Karpas-422 (cell line): ENCODE results near the gene PIK3R2. TPM values are rescaled to one million over a fixed set of nuclear protein-coding genes. Genes with fewer than 3 reads are reported as not detected.

Source experiments
- DNase-seq: peaks from one replicate; pipeline ENCODE4 v3.0.0-alpha.2; 2015
- H2AFZ ChIP-seq: fragments of 200-600 bp; sonication (generic); 2 replicates; pipeline ENCODE4 v1.6.1; 2014; ENCODE audit warnings: antibody characterized with exemption, low read length, mixed read lengths
- H3K27ac ChIP-seq: fragments of 200-600 bp; sonication (generic); 2 replicates; pipeline ENCODE4 v1.5.1; 2014; ENCODE audit warnings: mild to moderate bottlenecking, low read length, moderate library complexity
- H3K27me3 ChIP-seq: fragments of 200-600 bp; sonication (generic); 2 replicates; pipeline ENCODE4 v1.6.1; 2014; ENCODE audit warnings: low read length, mixed read lengths
- H3K36me3 ChIP-seq: fragments of 200-600 bp; sonication (generic); 2 replicates; pipeline ENCODE4 v1.6.1; 2014; ENCODE audit warnings: low read length, mixed read lengths; ENCODE audit not compliant: insufficient read depth
- H3K4me1 ChIP-seq: fragments of 200-600 bp; sonication (generic); 2 replicates; pipeline ENCODE4 v1.6.1; 2014; ENCODE audit warnings: mild to moderate bottlenecking, low read length, mixed read lengths
- H3K4me2 ChIP-seq: fragments of 200-600 bp; sonication (generic); 2 replicates; pipeline ENCODE4 v1.6.1; 2014; ENCODE audit warnings: low read length, low read depth, mild to moderate bottlenecking; ENCODE audit not compliant: poor library complexity, severe bottlenecking
- H3K4me3 ChIP-seq: fragments of 200-600 bp; sonication (generic); 2 replicates; pipeline ENCODE4 v1.5.1; 2014; ENCODE audit warnings: mild to moderate bottlenecking, antibody characterized with exemption, low read length, mixed read lengths
- H3K79me2 ChIP-seq: fragments of 200-600 bp; sonication (generic); 2 replicates; pipeline ENCODE4 v1.6.1; 2014; ENCODE audit warnings: mild to moderate bottlenecking, low read length, mixed read lengths
- H3K9ac ChIP-seq: fragments of 200-600 bp; sonication (generic); 2 replicates; pipeline ENCODE4 v1.6.0; 2014; ENCODE audit warnings: low read length
- H3K9me2 ChIP-seq: fragments of 200-600 bp; sonication (generic), shearing (Covaris generic); replicated peaks from 2 replicates; pipeline ENCODE4 v1.6.0; 2014; ENCODE audit warnings: mild to moderate bottlenecking, low read length, moderate library complexity; ENCODE audit not compliant: insufficient read depth
- H3K9me3 ChIP-seq: fragments of 300-700, 200-600 bp; sonication (generic); 2 replicates; pipeline ENCODE4 v1.6.1; 2014; ENCODE audit warnings: low read length, mixed read lengths
- H4K20me1 ChIP-seq: fragments of 200-600 bp; sonication (generic); 2 replicates; pipeline ENCODE4 v1.6.1; 2014; ENCODE audit warnings: mild to moderate bottlenecking, antibody characterized with exemption, low read length, low read depth; ENCODE audit not compliant: insufficient read depth
- total RNA-seq: library from RNA; depleted of rRNA; stranded (reverse); fragments of >200 nt; shearing (Covaris generic); gene quantifications from 2 replicates; pipeline ENCODE4 v1.2.3, GENCODE V29; 2014; ENCODE audit warnings: low replicate concordance

PIK3R2 gene
- total RNA-seq, 1 experiment from 2014 or later: 5.1 TPM

GRCh38 chr19:18173572-18174288, 20.8 kb downstream of the PIK3R2 start, which contains the start of gene IFI30:
IFI30 (plus strand) TSS chr19:18173813; CDS start chr19:18173842, 29 bp downstream.
- Histone ChIP-seq H3K36me3 (0 out of 2 replicates have a peak, but pooled peaks cover under 1% of the 10 kb centered on the region), H2AFZ (peak within 1 kb of the TSS; percentile 36; the same call in 1 of the 2 replicates), H4K20me1 (no peaks in the 10 kb centered on the region), H3K9ac (peak within 1 kb of the TSS; percentile 77), H3K9me3 (no peaks in the 10 kb centered on the region), H3K4me1 (peaks cover 64% of the 10 kb centered on the region), H3K27ac (peak within 1 kb of the TSS; percentile 42), H3K9me2 (no peaks in the 10 kb centered on the region), H3K27me3 (no peaks in the 10 kb centered on the region), H3K79me2 (no peaks in the 10 kb centered on the region), H3K4me2 (peak within 1 kb of the TSS; percentile 89), H3K4me3 (peak within 1 kb of the TSS; percentile 76)
- DNase-seq: peak; percentile 94

GRCh38 chr19:18174983-18175382, 22.0 kb downstream of the PIK3R2 start:
- Histone ChIP-seq H3K9me2 (no peaks in the 10 kb centered on the region), H3K4me3 (peak overlapping the region; percentile 76), H3K36me3 (no peaks in the 10 kb centered on the region), H2AFZ (no peak overlapping the region), H3K4me2 (peak overlapping the region; percentile 89), H3K27ac (no peak overlapping the region), H3K9ac (peak overlapping the region; percentile 77), H3K9me3 (no peaks in the 10 kb centered on the region), H3K79me2 (no peaks in the 10 kb centered on the region), H4K20me1 (no peaks in the 10 kb centered on the region), H3K4me1 (peaks cover 53% of the 10 kb centered on the region), H3K27me3 (no peaks in the 10 kb centered on the region)
- DNase-seq: no peak

GRCh38 chr19:18176367-18177310, 23.7 kb downstream of the PIK3R2 start:
- no peaks in the 10 kb centered on the region for H3K9me2 ChIP-seq
- no peak for DNase-seq
- H3K4me1 ChIP-seq: peaks cover 43% of the 10 kb centered on the region
- H3K9me3 ChIP-seq: no peaks in the 10 kb centered on the region
- no peaks in the 10 kb centered on the region for H3K27me3 ChIP-seq
- H4K20me1 ChIP-seq: no peaks in the 10 kb centered on the region
- H3K27ac ChIP-seq: no peak overlapping the region
- H3K79me2 ChIP-seq: no peaks in the 10 kb centered on the region
- H3K9ac ChIP-seq: no peak overlapping the region
- H3K36me3 ChIP-seq: no peaks in the 10 kb centered on the region
- no peak overlapping the region for H3K4me3 ChIP-seq
- H2AFZ ChIP-seq: no peak overlapping the region
- H3K4me2 ChIP-seq: no peak overlapping the region

GRCh38 chr19:18179957-18180356, 27.0 kb downstream of the PIK3R2 start:
- no peak overlapping the region for H3K9ac ChIP-seq

GRCh38 chr19:18183529-18183928, 30.6 kb downstream of the PIK3R2 start:
- no peaks in the 10 kb centered on the region for H3K27me3 ChIP-seq
- DNase-seq: no peak
- peaks cover 27% of the 10 kb centered on the region for H3K4me1 ChIP-seq
- no peak overlapping the region for H3K9ac ChIP-seq
- H3K27ac ChIP-seq: no peak overlapping the region
- no peak overlapping the region for H3K4me2 ChIP-seq
- H3K9me3 ChIP-seq: no peaks in the 10 kb centered on the region
- no peaks in the 10 kb centered on the region for H4K20me1 ChIP-seq
- H3K36me3 ChIP-seq: no peaks in the 10 kb centered on the region
- H3K79me2 ChIP-seq: no peaks in the 10 kb centered on the region
- H3K9me2 ChIP-seq: no peaks in the 10 kb centered on the region
- H2AFZ ChIP-seq: no peak overlapping the region
- no peak overlapping the region for H3K4me3 ChIP-seq

More at GRCh38 chr19:18179957-18180356, 27.0 kb downstream of the PIK3R2 start:
- no peaks in the 10 kb centered on the region for H3K79me2 ChIP-seq
- no peaks in the 10 kb centered on the region for H3K9me3 ChIP-seq
- H4K20me1 ChIP-seq: no peaks in the 10 kb centered on the region
- H3K27ac ChIP-seq: no peak overlapping the region
- H3K9me2 ChIP-seq: no peaks in the 10 kb centered on the region
- no peaks in the 10 kb centered on the region for H3K36me3 ChIP-seq
- no peak for DNase-seq
- H3K4me1 ChIP-seq: peaks cover 16% of the 10 kb centered on the region
- H3K4me2 ChIP-seq: no peak overlapping the region
- H3K4me3 ChIP-seq: no peak overlapping the region
- H2AFZ ChIP-seq: no peak overlapping the region
- H3K27me3 ChIP-seq: no peaks in the 10 kb centered on the region

- H4K20me1 ChIP-seq: no peaks in the 10 kb centered on the region
- H3K79me2 ChIP-seq: no peaks in the 10 kb centered on the region
- no peaks in the 10 kb centered on the region for H3K9me2 ChIP-seq
- no peaks in the 10 kb centered on the region for H3K9me3 ChIP-seq
- H3K4me1 ChIP-seq: peaks cover 32% of the 10 kb centered on the region
- no peak overlapping the region for H3K4me2 ChIP-seq
- H3K9ac ChIP-seq: no peak overlapping the region
- no peaks in the 10 kb centered on the region for H3K27me3 ChIP-seq
- no peak for DNase-seq
- H2AFZ ChIP-seq: no peak overlapping the region
- no peak overlapping the region for H3K4me3 ChIP-seq
- no peak overlapping the region for H3K27ac ChIP-seq
- no peaks in the 10 kb centered on the region for H3K36me3 ChIP-seq
Observed at GRCh38 chr19:18185538-18185937, 32.6 kb downstream of the PIK3R2 start.

GRCh38 chr19:18190278-18190677, 37.3 kb downstream of the PIK3R2 start:
- Histone ChIP-seq H3K27me3 (no peaks in the 10 kb centered on the region), H2AFZ (no peak overlapping the region), H4K20me1 (no peaks in the 10 kb centered on the region), H3K79me2 (peaks cover 8% of the 10 kb centered on the region), H3K9ac (no peak overlapping the region), H3K4me1 (peaks cover 46% of the 10 kb centered on the region), H3K4me2 (no peak overlapping the region), H3K36me3 (no peaks in the 10 kb centered on the region), H3K4me3 (no peak overlapping the region), H3K27ac (no peak overlapping the region), H3K9me3 (no peaks in the 10 kb centered on the region), H3K9me2 (no peaks in the 10 kb centered on the region)
- DNase-seq: no peak

- Histone ChIP-seq H3K36me3 (no peaks in the 10 kb centered on the region), H3K79me2 (peaks cover 8% of the 10 kb centered on the region), H3K9ac (peak overlapping the region; percentile 11; the same call in 1 of the 2 replicates), H3K27ac (peak overlapping the region; percentile 93), H3K4me1 (peaks cover 46% of the 10 kb centered on the region), H2AFZ (no peak overlapping the region), H3K4me3 (peak overlapping the region; percentile 33), H3K4me2 (peak overlapping the region; percentile 75), H3K27me3 (no peaks in the 10 kb centered on the region), H3K9me3 (no peaks in the 10 kb centered on the region), H3K9me2 (no peaks in the 10 kb centered on the region), H4K20me1 (no peaks in the 10 kb centered on the region)
- DNase-seq: no peak
Observed at GRCh38 chr19:18191640-18192062, 38.7 kb downstream of the PIK3R2 start.
